Activated CD8-positive, alpha-beta memory T cell treated with anti-CD3 and anti-CD28 coated beads for 36 hours (primary cell): ENCODE data around the gene AK4. TPM values are rescaled to one million over a fixed set of nuclear protein-coding genes. Genes with fewer than 3 reads are reported as not detected.
"Not testable (repeated sequence)": the region's sequence is repeated elsewhere in the genome, so short reads cannot be mapped to it uniquely, and the experiment has no call there.

Experiments used
- CTCF ChIA-PET: fragments of 350-600 bp; sonication (Branson Sonifier 250); formaldehyde crosslinking; loops from one replicate; lab custom pipeline; 2021; ENCODE audit warnings: antibody characterized with exemption; lab: Charles Lee
- POLR2A ChIA-PET: fragments of 350-600 bp; sonication (Branson Sonifier 250); formaldehyde crosslinking; loops from one replicate; lab custom pipeline; 2021; ENCODE audit warnings: antibody characterized with exemption; lab: Charles Lee
- total RNA-seq, 2 experiments: library from RNA; stranded (reverse); gene quantifications; one replicate each; pipeline ENCODE4 v1.2.3, GENCODE V29; 2021

The AK4 gene
- total RNA-seq, 2 experiments from 2014 or later: 125 to 126 TPM

- ChIA-PET CTCF (interaction anchor here (1.3 kb wide), 1 partner anchor 539 kb away, joined by 3 read pairs; no protein-coding TSS in a partner anchor), POLR2A (interaction anchor here (1.1 kb wide), 1 partner anchor 83 kb away, joined by 4 read pairs; no protein-coding TSS in a partner anchor)
Observed at GRCh38 chr1:65148548-65149350, 746 bp downstream of the AK4 start.

- POLR2A ChIA-PET: no interaction called here
- CTCF ChIA-PET: interaction anchor here (1.3 kb wide), 1 partner anchor 538 kb away, joined by 3 read pairs; no protein-coding TSS in a partner anchor
Observed at GRCh38 chr1:65149351-65150107, 1.5 kb downstream of the AK4 start.

- CTCF ChIA-PET: interaction anchor here (0.7 kb wide), 1 partner anchor 537 kb away, joined by 3 read pairs; no protein-coding TSS in a partner anchor
- POLR2A ChIA-PET: no interaction called here
Observed at GRCh38 chr1:65150108-65150463, 2.1 kb downstream of the AK4 start.

- ChIA-PET POLR2A (no interaction called here), CTCF (interaction anchor here (0.7 kb wide), 1 partner anchor 537 kb away, joined by 3 read pairs; no protein-coding TSS in a partner anchor)
Observed at GRCh38 chr1:65150583-65151263, 2.7 kb downstream of the AK4 start.

- CTCF ChIA-PET: no interaction called here
- POLR2A ChIA-PET: no interaction called here
Observed at GRCh38 chr1:65151641-65152040, 3.6 kb downstream of the AK4 start.

- ChIA-PET POLR2A (no interaction called here), CTCF (no interaction called here)
Observed at GRCh38 chr1:65153635-65154034, 5.6 kb downstream of the AK4 start.

- ChIA-PET POLR2A (no interaction called here), CTCF (no interaction called here)
Observed at GRCh38 chr1:65156910-65157545, 9.0 kb downstream of the AK4 start.

GRCh38 chr1:65157546-65157941 lies 9.5 kb downstream of the AK4 start:
- CTCF ChIA-PET: no interaction called here

GRCh38 chr1:65159291-65159688 lies 11.3 kb downstream of the AK4 start:
- CTCF ChIA-PET: not testable (repeated sequence)

More at GRCh38 chr1:65157546-65157941, 9.5 kb downstream of the AK4 start:
- POLR2A ChIA-PET: no interaction called here

GRCh38 chr1:65159801-65160523 lies 12.0 kb downstream of the AK4 start:
- ChIA-PET POLR2A (no interaction called here), CTCF (no interaction called here)

More at GRCh38 chr1:65159291-65159688, 11.3 kb downstream of the AK4 start:
- POLR2A ChIA-PET: not testable (repeated sequence)

- POLR2A ChIA-PET: no interaction called here
- CTCF ChIA-PET: no interaction called here
Observed at GRCh38 chr1:65163201-65163805, 15.3 kb downstream of the AK4 start.

GRCh38 chr1:65164101-65164500 lies 16.1 kb downstream of the AK4 start:
- POLR2A ChIA-PET, CTCF ChIA-PET: not testable (repeated sequence)

- ChIA-PET POLR2A (interaction anchor here (0.7 kb wide), 1 partner anchor 16 kb away, joined by 3 read pairs; no protein-coding TSS in a partner anchor), CTCF (no interaction called here)
Observed at GRCh38 chr1:65164633-65165032, 16.6 kb downstream of the AK4 start.

GRCh38 chr1:65165269-65165993 lies 17.4 kb downstream of the AK4 start:
- ChIA-PET CTCF (no interaction called here), POLR2A (interaction anchor here (0.7 kb wide), 1 partner anchor 16 kb away, joined by 3 read pairs; no protein-coding TSS in a partner anchor)

- CTCF ChIA-PET: no interaction called here
Observed at GRCh38 chr1:65166572-65167305, 18.7 kb downstream of the AK4 start.

GRCh38 chr1:65167586-65168242 lies 19.7 kb downstream of the AK4 start:
- POLR2A ChIA-PET: no interaction called here
- CTCF ChIA-PET: no interaction called here

More at GRCh38 chr1:65166572-65167305, 18.7 kb downstream of the AK4 start:
- POLR2A ChIA-PET: no interaction called here
